ENCODE results near the gene USP17L30. TPM values are rescaled to one million over a fixed set of nuclear protein-coding genes. Genes with fewer than 3 reads are reported as not detected.
"Not testable (repeated sequence)": the region's sequence is repeated elsewhere in the genome, so short reads cannot be mapped to it uniquely, and the experiment has no call there.

USP17L30 gene
- not detected in 2 replicates for total RNA-seq

DNA sequence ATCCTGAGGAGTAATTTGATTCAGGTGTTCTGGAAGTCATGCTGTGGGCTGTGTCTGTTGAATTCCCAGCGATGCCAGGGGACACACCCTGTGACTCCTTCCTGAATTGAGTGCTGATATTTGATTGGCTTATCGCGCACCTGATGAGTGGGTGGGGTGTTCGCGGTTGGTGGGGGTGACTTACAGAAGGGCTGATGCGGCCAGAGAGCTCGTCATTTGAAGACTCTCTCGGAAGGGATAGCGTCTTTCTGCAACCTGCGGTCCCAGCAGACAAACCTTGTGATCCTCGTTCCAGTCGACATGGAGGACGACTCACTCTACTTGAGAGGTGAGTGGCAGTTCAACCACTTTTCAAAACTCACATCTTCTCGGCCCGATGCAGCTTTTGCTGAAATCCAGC lies at the start of gene USP17L30:
Gene USP17L30, plus strand, starts transcription at position 301 of the 400 bp plus-strand sequence. Its CDS starts 0 bp downstream, at position 301.
- intact Hi-C loops (cut with micrococcal nuclease); H3K36me3 Mint-ChIP-seq (ENCODE audit: low read depth); DNase-seq (ENCODE audit: low spot score); H3K4me1 Mint-ChIP-seq (ENCODE audit: low read depth); H3K27me3 Mint-ChIP-seq (ENCODE audit: insufficient read depth); H3K27ac Mint-ChIP-seq; H3K9me3 Mint-ChIP-seq; H3K4me3 Mint-ChIP-seq: not testable (repeated sequence)

DNA sequence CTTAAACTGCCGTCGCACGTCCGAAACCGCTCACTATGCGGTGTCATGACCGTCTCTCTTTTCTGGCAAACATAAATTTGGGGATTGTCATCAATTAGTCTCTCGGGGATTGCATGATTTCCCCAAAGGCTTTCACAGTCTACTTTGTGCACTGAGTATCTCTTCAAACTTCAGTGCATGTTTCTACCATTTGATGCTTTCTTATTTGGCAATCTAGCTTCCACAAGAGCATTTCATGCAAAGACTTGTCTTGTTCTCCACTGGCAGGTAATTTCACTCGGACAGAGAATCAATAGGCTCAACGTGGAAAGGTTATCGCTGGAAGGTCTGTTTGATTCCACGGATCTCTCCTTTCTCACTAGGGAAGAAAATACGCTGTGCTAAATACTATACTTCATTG lies 38.7 kb upstream of the USP17L30 start:
- H3K27me3 Mint-ChIP-seq (ENCODE audit: insufficient read depth); H3K4me1 Mint-ChIP-seq (ENCODE audit: low read depth); H3K9me3 Mint-ChIP-seq; DNase-seq (ENCODE audit: low spot score); H3K27ac Mint-ChIP-seq; H3K4me3 Mint-ChIP-seq; H3K36me3 Mint-ChIP-seq (ENCODE audit: low read depth); intact Hi-C loops (cut with micrococcal nuclease): not testable (repeated sequence)

- H3K9me3 Mint-ChIP-seq; H3K4me3 Mint-ChIP-seq; H3K27ac Mint-ChIP-seq; H3K27me3 Mint-ChIP-seq (ENCODE audit: insufficient read depth); DNase-seq (ENCODE audit: low spot score); intact Hi-C loops (cut with micrococcal nuclease); H3K4me1 Mint-ChIP-seq (ENCODE audit: low read depth); H3K36me3 Mint-ChIP-seq (ENCODE audit: low read depth): not testable (repeated sequence)
These were observed 38.1 kb upstream of the USP17L30 start, which contains the start of gene USP17L24 for GRCh38 chr4:9324865-9325264. Gene USP17L24 (plus strand): TSS chr4:9325165. CDS start chr4:9325165, 0 bp downstream.

DNA sequence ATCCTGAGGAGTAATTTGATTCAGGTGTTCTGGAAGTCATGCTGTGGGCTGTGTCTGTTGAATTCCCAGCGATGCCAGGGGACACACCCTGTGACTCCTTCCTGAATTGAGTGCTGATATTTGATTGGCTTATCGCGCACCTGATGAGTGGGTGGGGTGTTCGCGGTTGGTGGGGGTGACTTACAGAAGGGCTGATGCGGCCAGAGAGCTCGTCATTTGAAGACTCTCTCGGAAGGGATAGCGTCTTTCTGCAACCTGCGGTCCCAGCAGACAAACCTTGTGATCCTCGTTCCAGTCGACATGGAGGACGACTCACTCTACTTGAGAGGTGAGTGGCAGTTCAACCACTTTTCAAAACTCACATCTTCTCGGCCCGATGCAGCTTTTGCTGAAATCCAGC lies 33.3 kb upstream of the USP17L30 start, which contains the start of gene USP17L25:
Gene USP17L25, plus strand, starts transcription at position 301 of the 400 bp plus-strand sequence. Its CDS starts 0 bp downstream, at position 301.
- H3K4me1 Mint-ChIP-seq (ENCODE audit: low read depth); H3K27ac Mint-ChIP-seq; H3K9me3 Mint-ChIP-seq; intact Hi-C loops (cut with micrococcal nuclease); H3K4me3 Mint-ChIP-seq; DNase-seq (ENCODE audit: low spot score); H3K36me3 Mint-ChIP-seq (ENCODE audit: low read depth); H3K27me3 Mint-ChIP-seq (ENCODE audit: insufficient read depth): not testable (repeated sequence)

GRCh38 chr4:9334358-9334757 lies 28.6 kb upstream of the USP17L30 start, which contains the start of gene USP17L26:
Gene USP17L26 (plus strand): TSS chr4:9334658. CDS start chr4:9334658, 0 bp downstream.
- H3K4me3 Mint-ChIP-seq; H3K4me1 Mint-ChIP-seq (ENCODE audit: low read depth); H3K27ac Mint-ChIP-seq; intact Hi-C loops (cut with micrococcal nuclease); DNase-seq (ENCODE audit: low spot score); H3K27me3 Mint-ChIP-seq (ENCODE audit: insufficient read depth); H3K9me3 Mint-ChIP-seq; H3K36me3 Mint-ChIP-seq (ENCODE audit: low read depth): not testable (repeated sequence)

DNA sequence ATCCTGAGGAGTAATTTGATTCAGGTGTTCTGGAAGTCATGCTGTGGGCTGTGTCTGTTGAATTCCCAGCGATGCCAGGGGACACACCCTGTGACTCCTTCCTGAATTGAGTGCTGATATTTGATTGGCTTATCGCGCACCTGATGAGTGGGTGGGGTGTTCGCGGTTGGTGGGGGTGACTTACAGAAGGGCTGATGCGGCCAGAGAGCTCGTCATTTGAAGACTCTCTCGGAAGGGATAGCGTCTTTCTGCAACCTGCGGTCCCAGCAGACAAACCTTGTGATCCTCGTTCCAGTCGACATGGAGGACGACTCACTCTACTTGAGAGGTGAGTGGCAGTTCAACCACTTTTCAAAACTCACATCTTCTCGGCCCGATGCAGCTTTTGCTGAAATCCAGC lies 23.8 kb upstream of the USP17L30 start, which contains the start of gene USP17L5:
Gene USP17L5, plus strand, starts transcription at position 301 of the 400 bp plus-strand sequence. Its CDS starts 0 bp downstream, at position 301.
- intact Hi-C loops (cut with micrococcal nuclease); H3K27me3 Mint-ChIP-seq (ENCODE audit: insufficient read depth): not testable (repeated sequence)

DNA sequence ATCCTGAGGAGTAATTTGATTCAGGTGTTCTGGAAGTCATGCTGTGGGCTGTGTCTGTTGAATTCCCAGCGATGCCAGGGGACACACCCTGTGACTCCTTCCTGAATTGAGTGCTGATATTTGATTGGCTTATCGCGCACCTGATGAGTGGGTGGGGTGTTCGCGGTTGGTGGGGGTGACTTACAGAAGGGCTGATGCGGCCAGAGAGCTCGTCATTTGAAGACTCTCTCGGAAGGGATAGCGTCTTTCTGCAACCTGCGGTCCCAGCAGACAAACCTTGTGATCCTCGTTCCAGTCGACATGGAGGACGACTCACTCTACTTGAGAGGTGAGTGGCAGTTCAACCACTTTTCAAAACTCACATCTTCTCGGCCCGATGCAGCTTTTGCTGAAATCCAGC lies 19.1 kb upstream of the USP17L30 start, which contains the start of gene USP17L27:
Gene USP17L27, plus strand, starts transcription at position 301 of the 400 bp plus-strand sequence. Its CDS starts 0 bp downstream, at position 301.
- H3K36me3 Mint-ChIP-seq (ENCODE audit: low read depth); DNase-seq (ENCODE audit: low spot score); H3K9me3 Mint-ChIP-seq; H3K27me3 Mint-ChIP-seq (ENCODE audit: insufficient read depth); H3K4me3 Mint-ChIP-seq; intact Hi-C loops (cut with micrococcal nuclease); H3K27ac Mint-ChIP-seq; H3K4me1 Mint-ChIP-seq (ENCODE audit: low read depth): not testable (repeated sequence)

More for the DNA sequence above, 23.8 kb upstream of the USP17L30 start, which contains the start of gene USP17L5:
- H3K9me3 Mint-ChIP-seq; H3K4me1 Mint-ChIP-seq (ENCODE audit: low read depth); H3K4me3 Mint-ChIP-seq; DNase-seq (ENCODE audit: low spot score); H3K36me3 Mint-ChIP-seq (ENCODE audit: low read depth); H3K27ac Mint-ChIP-seq: not testable (repeated sequence)

DNA sequence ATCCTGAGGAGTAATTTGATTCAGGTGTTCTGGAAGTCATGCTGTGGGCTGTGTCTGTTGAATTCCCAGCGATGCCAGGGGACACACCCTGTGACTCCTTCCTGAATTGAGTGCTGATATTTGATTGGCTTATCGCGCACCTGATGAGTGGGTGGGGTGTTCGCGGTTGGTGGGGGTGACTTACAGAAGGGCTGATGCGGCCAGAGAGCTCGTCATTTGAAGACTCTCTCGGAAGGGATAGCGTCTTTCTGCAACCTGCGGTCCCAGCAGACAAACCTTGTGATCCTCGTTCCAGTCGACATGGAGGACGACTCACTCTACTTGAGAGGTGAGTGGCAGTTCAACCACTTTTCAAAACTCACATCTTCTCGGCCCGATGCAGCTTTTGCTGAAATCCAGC lies 14.3 kb upstream of the USP17L30 start, which contains the start of gene USP17L28:
Gene USP17L28, plus strand, starts transcription at position 301 of the 400 bp plus-strand sequence. Its CDS starts 0 bp downstream, at position 301.
- DNase-seq (ENCODE audit: low spot score); H3K27ac Mint-ChIP-seq; H3K36me3 Mint-ChIP-seq (ENCODE audit: low read depth); H3K9me3 Mint-ChIP-seq; H3K27me3 Mint-ChIP-seq (ENCODE audit: insufficient read depth); H3K4me1 Mint-ChIP-seq (ENCODE audit: low read depth); H3K4me3 Mint-ChIP-seq; intact Hi-C loops (cut with micrococcal nuclease): not testable (repeated sequence)

DNA sequence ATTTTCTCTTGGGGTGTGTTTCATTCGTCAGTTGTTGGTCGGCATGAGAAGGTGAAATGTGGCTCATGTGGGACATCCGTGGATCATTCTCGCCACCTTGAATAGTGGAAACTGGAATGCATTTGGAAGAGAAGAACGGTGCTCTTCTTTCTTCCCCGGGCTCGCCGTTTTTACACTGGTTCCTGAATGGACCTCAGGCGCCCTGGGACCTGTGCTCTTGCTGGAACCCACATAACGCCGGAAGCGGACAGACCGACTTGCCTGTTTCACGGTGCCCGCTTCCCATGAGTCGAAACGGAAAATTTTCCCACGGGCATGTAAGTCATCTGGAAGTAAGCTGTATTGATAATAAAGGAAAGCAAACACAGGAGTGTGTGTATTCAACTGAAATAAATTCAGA lies 12.1 kb upstream of the USP17L30 start:
- DNase-seq (ENCODE audit: low spot score); H3K4me1 Mint-ChIP-seq (ENCODE audit: low read depth); H3K36me3 Mint-ChIP-seq (ENCODE audit: low read depth); H3K27ac Mint-ChIP-seq; H3K4me3 Mint-ChIP-seq; H3K27me3 Mint-ChIP-seq (ENCODE audit: insufficient read depth); H3K9me3 Mint-ChIP-seq; intact Hi-C loops (cut with micrococcal nuclease): not testable (repeated sequence)

DNA sequence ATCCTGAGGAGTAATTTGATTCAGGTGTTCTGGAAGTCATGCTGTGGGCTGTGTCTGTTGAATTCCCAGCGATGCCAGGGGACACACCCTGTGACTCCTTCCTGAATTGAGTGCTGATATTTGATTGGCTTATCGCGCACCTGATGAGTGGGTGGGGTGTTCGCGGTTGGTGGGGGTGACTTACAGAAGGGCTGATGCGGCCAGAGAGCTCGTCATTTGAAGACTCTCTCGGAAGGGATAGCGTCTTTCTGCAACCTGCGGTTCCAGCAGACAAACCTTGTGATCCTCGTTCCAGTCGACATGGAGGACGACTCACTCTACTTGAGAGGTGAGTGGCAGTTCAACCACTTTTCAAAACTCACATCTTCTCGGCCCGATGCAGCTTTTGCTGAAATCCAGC lies 9.6 kb upstream of the USP17L30 start, which contains the start of gene USP17L29:
Gene USP17L29, plus strand, starts transcription at position 301 of the 400 bp plus-strand sequence. Its CDS starts 0 bp downstream, at position 301.
- DNase-seq (ENCODE audit: low spot score); intact Hi-C loops (cut with micrococcal nuclease): not testable (repeated sequence)

GRCh38 chr4:9379881-9380280 lies 17.0 kb downstream of the USP17L30 start:
- H3K4me1 Mint-ChIP-seq (ENCODE audit: low read depth); DNase-seq (ENCODE audit: low spot score); H3K36me3 Mint-ChIP-seq (ENCODE audit: low read depth); H3K4me3 Mint-ChIP-seq; H3K9me3 Mint-ChIP-seq; intact Hi-C loops (cut with micrococcal nuclease); H3K27ac Mint-ChIP-seq; H3K27me3 Mint-ChIP-seq (ENCODE audit: insufficient read depth): not testable (repeated sequence)

More for the DNA sequence above, 9.6 kb upstream of the USP17L30 start, which contains the start of gene USP17L29:
- not testable (repeated sequence) for H3K4me1 Mint-ChIP-seq (ENCODE audit: low read depth); H3K9me3 Mint-ChIP-seq; H3K4me3 Mint-ChIP-seq; H3K27me3 Mint-ChIP-seq (ENCODE audit: insufficient read depth); H3K36me3 Mint-ChIP-seq (ENCODE audit: low read depth); H3K27ac Mint-ChIP-seq

GRCh38 chr4:9381012-9381534 lies 18.1 kb downstream of the USP17L30 start:
- H3K36me3 Mint-ChIP-seq (ENCODE audit: low read depth); H3K27ac Mint-ChIP-seq; H3K9me3 Mint-ChIP-seq; H3K27me3 Mint-ChIP-seq (ENCODE audit: insufficient read depth); intact Hi-C loops (cut with micrococcal nuclease); H3K4me1 Mint-ChIP-seq (ENCODE audit: low read depth): not testable (repeated sequence)
- peak; percentile 53 for DNase-seq (ENCODE audit: low spot score)
- peak overlapping the region; percentile 36 for H3K4me3 Mint-ChIP-seq

DNA sequence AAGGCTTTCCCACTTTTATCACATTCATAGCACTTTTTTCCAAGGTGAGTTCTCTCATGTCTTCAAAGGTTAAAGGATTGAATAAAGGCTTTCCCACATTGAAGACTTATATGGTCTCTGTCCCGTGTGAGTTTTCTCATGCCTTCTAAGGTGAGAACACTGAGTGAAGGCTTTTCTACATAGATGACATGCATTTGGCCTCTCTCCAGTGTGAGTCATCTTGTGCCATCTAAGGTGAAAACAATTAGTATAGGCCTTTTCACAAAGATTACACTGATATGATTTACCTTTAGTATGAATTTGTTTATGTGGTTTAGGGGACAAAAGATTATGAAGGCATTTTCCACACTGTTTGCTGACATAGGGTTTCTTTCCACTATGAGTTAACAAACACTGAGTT lies 21.2 kb downstream of the USP17L30 start:
- Mint-ChIP-seq H3K4me3 (no peak overlapping the region), H3K36me3 (ENCODE audit: low read depth) (no peaks in the 10 kb centered on the region), H3K27ac (no peak overlapping the region), H3K9me3 (no peaks in the 10 kb centered on the region), H3K27me3 (ENCODE audit: insufficient read depth) (peaks cover 3% of the 10 kb centered on the region), H3K4me1 (ENCODE audit: low read depth) (no peaks in the 10 kb centered on the region)
- intact Hi-C loops (cut with micrococcal nuclease) = no loop called here
- no peak for DNase-seq (ENCODE audit: low spot score)
